Measurements from ENCODE around the gene CASS4.

DNA sequence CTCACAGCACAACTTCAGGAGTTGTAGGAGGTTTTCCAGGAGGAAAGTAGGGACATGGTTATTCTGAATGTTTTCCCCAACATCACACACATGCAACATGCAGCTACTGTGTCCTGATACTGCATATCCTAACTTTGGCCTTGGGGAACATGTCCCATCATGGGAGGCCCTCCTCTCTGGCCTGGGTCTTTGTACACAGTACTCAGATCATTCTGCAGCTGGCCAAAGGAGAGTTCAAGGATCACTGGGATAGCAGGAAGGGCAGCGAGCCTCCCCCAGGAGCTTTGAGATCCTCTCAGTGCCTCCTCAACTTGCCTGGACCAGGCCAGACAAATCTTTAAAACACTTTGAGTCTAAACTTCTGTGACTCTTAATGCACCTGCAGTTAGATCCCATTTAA is 12.9 kb downstream of the CASS4 start:
- TF ChIP-seq CTCF (IDR thresholded peaks at IDR 0.05) = no peak
- no peak for TF ChIP-seq EZH2phosphoT487 (IDR thresholded peaks at IDR 0.05)
- no peak for TF ChIP-seq EZH2 (IDR thresholded peaks at IDR 0.05)
